ENCODE results near the gene RIT2.
"Not testable (repeated sequence)": the region's sequence is repeated elsewhere in the genome, so short reads cannot be mapped to it uniquely, and the experiment has no call there.

Gene RIT2

GRCh38 chr18:42822711-42823110, 292.8 kb downstream of the RIT2 start:
- no peak for DNase-seq

GRCh38 chr18:42821492-42821891, 294.0 kb downstream of the RIT2 start:
- no peak for DNase-seq

DNA sequence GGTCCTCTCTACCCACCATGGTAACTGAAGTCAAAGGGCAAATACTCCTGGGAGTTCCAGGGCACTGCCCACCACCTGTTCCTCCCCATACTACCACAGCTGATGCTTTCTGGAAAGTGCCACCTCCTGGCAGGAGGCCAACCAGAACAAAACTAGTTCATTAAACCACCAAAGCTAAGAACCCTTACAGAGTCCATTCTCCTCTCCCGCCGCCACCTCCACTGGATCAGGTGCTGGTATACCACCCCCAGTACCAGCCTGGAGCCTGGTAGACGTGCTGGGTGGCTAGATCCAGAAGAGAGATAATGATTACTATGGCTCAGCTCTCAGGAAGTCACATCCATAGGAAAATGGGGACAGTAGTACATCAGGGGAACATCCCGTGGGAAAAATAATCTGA, 300.9 kb downstream of the RIT2 start:
- no peak for DNase-seq

DNA sequence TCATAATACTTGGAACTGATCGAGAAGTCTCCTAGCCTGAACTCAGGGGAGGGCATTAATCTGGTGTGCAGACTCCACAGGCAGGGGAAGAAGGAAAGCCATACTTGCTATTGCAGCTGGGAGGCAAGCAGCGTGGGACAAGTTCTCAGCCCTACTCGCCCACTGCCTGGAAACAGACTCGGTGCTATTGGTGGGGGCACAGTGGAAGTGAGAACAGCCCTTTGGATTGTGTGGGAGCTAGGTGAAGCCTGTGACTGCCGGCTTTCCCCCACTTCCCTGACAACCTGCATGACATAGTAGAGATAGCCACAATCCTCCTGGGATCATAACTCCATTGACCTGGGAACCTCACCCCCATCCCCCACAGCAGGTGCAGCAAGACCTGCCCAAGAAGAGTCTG, 301.3 kb downstream of the RIT2 start:
- no peak for DNase-seq

GRCh38 chr18:42813570-42813969, 301.9 kb downstream of the RIT2 start:
- no peak for DNase-seq

DNA sequence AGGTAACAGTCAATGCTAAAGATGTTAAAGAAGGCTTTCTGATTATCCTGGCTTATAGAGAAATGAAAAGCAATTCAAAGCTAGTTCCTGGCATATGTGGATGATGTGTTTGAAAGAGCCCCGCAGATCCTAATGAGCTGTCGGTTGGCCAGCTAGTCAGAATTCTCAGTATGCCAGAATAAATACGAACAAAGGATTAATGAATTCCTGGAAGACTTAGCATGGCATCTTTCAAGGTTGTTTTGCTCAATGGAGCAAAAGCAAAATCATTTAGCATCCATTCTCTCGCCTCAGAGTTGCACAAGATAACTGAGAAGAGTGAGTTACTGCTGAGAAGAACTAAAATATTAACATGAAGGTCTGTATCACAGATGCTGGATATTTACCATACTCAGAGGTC, 307.6 kb downstream of the RIT2 start:
- no peak for DNase-seq

GRCh38 chr18:42801706-42802105, 313.8 kb downstream of the RIT2 start:
- DNase-seq, result no peak

DNA sequence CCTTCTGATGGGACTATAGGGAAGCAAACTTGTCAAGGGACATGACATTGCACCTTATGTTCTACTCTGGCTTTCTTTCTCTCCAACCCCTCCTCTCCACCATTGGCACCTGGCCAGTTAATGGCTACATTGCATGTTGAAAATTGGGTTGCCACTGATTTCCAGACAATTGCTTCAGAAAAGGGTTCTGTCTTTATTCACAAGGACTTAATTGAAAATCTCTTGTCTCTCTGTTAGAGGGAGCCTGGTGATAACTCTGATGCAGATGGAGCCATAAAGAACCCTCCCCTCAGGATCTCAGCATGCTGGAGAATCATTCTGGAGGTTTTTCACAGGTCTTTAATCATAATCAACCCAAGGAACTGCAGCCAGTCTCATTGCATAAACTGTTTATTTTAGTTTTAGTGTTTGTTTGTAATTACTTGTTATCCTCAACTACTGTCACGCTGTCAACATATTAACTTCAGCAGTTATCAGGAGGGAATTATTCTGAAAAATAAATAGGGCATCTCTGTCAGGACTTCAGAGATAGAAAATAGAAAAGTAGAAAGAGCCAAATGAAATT, 316.8 kb downstream of the RIT2 start:
- no peak for DNase-seq

DNA sequence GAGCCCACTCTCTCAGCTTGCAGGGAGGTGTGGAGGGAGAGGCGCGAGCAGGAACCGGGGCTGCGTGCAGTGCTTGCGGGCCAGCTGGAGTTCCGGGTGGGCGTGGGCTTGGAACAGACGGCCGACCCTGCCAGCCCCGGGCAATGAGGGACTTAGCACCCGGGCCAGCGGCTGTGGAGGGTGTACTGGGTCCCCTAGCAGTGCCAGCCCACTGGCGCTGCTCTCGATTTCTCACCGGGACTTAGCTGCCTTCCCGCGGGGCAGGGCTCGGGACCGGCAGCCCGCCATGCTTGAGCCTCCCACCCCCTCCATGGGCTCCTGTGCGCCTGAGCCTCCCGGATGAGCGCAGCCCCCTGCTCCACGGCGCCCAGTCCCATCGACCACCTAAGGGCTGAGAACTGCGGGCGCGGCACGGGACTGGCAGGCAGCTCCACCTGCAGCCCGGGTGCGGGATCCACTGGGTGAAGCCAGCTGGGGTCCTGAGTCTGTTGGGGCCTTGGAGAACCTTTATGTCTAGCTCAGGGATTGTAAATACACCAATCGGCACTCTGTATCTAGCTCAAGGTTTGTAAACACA, 320.2 kb downstream of the RIT2 start:
- not testable (repeated sequence) for DNase-seq

- DNase-seq, result no peak
These were observed 322.8 kb downstream of the RIT2 start for GRCh38 chr18:42792731-42793130.

DNA sequence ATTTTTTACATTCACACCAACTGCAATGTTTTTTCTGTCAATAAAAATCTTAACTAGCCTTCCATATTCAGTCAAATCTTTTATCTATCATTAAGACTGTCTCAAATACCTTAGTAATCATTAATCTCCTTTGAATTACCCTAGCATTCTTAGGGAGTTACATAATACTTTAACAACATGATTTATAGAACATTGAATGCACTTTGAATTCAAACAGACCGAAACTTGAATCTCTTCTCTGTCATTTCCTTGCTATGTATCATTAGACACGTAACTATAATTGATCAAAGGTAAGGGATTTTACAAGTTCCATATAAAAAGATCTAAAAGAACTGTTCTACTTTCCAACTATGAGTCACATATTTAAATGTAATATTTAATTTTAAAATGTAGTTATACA, 330.9 kb downstream of the RIT2 start:
- DNase-seq, result no peak

DNA sequence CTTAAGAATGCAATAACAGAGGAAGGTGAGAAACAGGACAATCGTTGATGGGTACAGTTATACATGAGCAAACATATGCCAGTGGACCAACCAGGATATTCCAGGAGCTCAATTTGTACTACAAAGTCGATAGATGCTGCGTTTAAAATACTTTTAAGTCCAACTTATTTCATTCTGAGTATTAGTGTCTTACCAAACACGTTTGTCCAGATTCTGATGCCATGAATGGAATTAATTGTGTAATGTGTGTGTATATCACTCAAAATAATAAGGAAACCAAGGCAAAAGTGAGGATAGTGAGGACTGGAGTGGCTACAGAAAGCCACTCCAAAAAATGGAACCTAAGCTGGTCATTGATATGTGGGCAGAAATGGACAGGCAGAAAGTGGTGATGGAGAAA, 332.6 kb downstream of the RIT2 start:
- no peak for DNase-seq

- no peak for DNase-seq
These were observed 334.1 kb downstream of the RIT2 start for GRCh38 chr18:42781298-42781815.

DNA sequence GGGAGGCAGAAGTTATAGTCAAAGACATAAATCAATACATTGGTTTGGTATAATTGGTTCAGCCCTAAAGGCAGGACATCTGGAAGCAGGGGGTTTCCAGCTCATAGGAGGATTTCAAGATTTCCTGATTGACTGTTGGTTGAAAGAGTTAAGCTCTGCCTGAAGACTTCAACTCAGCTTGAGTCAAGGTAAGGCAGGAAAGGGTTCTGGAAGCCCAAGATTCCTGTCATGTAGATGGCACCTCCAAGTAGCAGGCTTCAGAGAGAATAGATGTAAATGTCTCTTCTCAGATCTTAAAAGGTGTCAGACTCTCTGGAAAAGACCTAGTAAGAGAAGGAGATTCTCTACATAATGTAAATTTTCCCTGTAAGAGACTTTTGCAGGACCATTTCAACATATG, 335.3 kb downstream of the RIT2 start:
- no peak for DNase-seq

DNA sequence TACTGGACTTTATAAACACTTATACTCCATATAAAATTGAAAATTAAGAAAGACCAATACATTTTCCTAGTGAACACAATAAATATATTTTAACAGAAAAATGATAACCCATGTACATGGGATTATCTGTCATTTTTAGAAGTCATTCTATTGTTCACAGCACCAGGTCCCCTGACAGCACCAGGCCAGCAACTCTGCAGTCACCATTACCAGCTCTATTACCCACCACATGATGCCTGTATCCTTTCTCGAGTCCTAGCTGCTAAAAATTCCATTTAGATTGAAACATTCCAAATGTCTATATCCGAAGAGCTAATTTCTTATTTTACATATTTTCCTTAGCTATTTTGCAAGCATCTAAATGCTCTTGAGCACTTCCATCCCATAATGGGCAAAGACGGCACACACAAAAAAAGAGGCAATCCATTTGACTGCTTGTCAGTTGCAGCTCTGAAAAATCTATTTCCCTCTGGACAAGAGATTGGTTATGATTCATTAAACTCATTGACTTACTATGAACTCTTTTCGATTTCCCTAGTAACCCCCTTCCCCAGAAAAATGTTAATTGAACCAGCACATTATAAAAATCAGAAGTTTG, 336.9 kb downstream of the RIT2 start:
- no peak for DNase-seq

DNA sequence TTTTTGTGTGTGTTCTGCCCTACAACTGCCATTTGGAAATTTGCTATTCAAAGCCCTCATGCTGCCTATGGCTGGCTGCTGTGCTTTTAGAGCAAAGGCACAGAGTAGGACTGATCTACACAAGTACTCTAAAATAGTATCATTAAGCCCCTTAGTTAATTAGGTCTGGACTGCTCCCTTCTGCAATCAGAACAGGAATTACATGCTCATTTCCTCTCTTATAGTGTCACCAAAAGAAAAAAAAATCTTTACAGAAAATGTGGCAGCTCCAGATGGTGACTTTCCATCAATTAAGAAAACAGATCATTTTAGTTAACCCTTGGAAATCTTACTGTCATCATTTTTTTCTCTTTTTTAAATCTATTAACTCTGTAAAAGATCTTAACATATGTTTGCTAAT, 337.5 kb downstream of the RIT2 start:
- DNase-seq, result no peak

DNA sequence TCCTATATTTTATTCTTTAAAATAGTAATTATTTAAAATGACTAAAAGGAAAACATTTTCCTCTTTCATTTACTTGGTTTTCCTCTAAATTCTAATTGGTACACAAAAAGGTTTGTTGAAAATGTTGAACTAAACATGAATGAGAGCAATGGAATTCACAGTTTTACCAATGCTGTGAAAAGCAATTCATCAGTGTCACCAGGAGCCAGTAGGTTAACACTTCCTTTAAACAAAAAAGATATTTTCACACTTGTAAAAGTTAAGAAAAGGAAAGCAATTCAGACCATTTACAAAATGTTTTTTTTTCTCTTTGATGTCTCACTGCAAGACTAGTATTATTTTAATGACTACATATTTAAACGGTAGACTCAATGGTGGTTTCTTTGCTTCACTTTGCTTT, 341.6 kb downstream of the RIT2 start:
- DNase-seq, result no peak

GRCh38 chr18:42771936-42772335, 343.5 kb downstream of the RIT2 start:
- no peak for DNase-seq

DNA sequence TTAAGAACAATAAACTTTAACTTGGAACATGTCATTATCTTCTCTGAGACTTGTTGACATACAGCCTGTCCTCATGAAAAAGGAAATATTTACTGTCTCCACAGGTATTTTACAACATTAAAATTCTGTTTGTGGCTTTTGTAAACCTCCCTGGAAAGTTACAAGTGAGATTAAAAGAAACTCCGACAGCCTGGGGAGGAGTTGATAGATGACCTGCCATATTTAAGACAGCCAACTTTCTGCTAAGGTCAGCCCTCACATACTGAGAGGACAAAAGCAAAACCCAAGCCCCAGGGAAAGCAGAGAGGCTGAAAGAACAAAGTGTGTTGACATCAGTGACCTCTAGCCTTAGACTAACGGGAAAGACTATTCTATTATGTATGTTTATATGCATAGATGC, 350.2 kb downstream of the RIT2 start:
- no peak for DNase-seq

GRCh38 chr18:42760290-42760689, 355.2 kb downstream of the RIT2 start:
- DNase-seq, result no peak

GRCh38 chr18:42758852-42759251, 356.6 kb downstream of the RIT2 start:
- DNase-seq, result no peak

- no peak for DNase-seq
These were observed 359.3 kb downstream of the RIT2 start for GRCh38 chr18:42756214-42756613.

DNA sequence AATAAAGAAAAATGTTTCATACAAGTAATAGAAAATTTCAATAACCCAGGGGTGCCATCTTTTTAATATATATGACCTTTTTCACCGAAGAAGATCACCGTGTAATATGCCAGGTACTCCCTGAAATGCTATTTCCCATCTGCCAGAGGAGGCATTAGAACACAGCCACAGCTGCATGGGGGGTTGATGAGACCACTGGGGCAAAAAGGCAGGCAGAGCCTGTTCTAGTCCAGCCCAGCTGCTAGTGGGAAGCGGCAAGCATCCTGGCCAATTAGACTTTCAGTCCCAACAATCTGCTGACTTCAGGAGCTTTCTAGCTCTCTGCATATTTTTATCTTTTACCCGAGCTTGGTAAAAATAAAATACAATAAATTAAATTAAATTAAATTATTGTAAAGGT, 362.6 kb downstream of the RIT2 start:
- DNase-seq, result no peak

DNA sequence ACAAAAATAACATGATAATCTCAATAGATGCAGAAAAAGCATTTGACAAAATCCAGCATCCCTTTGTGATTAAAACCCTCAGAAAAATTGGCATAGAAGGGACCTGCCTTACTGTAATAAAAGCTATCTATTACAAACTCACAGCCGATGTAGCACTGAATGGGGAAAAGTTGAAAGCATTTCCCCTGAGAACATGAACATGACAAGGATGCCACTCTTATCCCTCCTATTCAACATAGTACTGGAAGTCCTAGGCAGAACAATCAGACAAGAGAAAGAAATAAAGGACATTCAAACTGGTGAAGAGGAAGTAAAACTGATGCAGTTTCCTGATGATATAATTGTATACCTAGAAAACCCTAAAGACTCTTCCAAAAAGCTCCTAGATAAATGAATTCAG, 368.7 kb downstream of the RIT2 start:
- DNase-seq, result no peak

DNA sequence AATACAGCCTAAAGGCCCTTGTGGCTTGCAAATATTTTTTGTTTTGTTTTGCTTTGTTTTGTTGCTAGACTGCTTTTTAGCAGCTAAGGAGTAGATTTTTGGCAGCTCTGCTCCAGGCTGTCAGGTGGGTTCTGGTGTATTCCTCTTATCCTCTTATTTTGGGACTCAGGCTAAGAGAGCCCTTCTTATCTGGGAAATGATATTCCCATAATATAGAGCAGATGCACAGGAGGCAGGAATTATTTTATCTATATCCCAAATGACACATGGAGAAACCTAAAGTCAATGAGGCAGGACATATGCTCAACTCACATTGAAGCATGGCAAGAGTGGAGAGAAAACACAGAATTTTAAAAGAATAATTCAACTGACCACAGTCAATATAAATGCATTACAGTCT, 369.6 kb downstream of the RIT2 start:
- DNase-seq, result no peak

All from MV-4-11 (cell line).